HCT116 (cell line): ENCODE measurements around the gene ARHGAP19. TPM values are rescaled to one million over a fixed set of nuclear protein-coding genes. Genes with fewer than 3 reads are reported as not detected.

Source experiments
- ATAC-seq: fragments of 200-7000 bp; cut with Tn5 transposase; 2 replicates; pipeline ENCODE4 v1.9.1; 2020; ENCODE audit warnings: mild to moderate bottlenecking, moderate library complexity
- BruUV-seq: library from RNA; stranded (reverse); fragments of 400-500 nt; replicated peaks from 2 replicates; lab custom pipeline; 2021; lab: Mats Ljungman, UMichigan
- CTCF ChIA-PET: fragments of 300-600 bp; sonication (Branson Sonifier 250); formaldehyde crosslinking; loops from one replicate; lab custom pipeline; 2021; ENCODE audit warnings: antibody characterized with exemption; lab: Charles Lee
- POLR2A ChIA-PET: fragments of 300-600, 350-600 bp; sonication (Branson Sonifier 250); formaldehyde crosslinking; loops from one replicate; lab custom pipeline; 2021; ENCODE audit warnings: antibody characterized with exemption; lab: Charles Lee
- RAD21 ChIA-PET, 2 experiments: fragments of 300-600 bp; sonication (Branson Sonifier 250); formaldehyde crosslinking; loops; one replicate each; lab custom pipeline; 2023; ENCODE audit warnings: low total read pairs in 2 of 2; ENCODE audit not compliant: uncharacterized antibody in 2 of 2, unreplicated experiment in 2 of 2, low non-redundant PET in 1 of 2; lab: Charles Lee
- DNase-seq: peaks from one replicate; pipeline ENCODE4 v3.0.0-alpha.2; 2010; ENCODE audit warnings: low read depth, low spot score
- H2AFZ ChIP-seq: fragments of 200-600 bp; shearing (Covaris generic), sonication (generic); 2 replicates; pipeline ENCODE4 v1.6.1; 2017; ENCODE audit warnings: low read depth, mixed run types, mixed read lengths, antibody characterized with exemption, low read length; ENCODE audit not compliant: poor library complexity, severe bottlenecking
- H3K27ac ChIP-seq: 2 replicates; pipeline ENCODE4 v1.5.1; 2012; ENCODE audit warnings: low read depth, low read length
- H3K27me3 ChIP-seq: fragments of 200-600 bp; sonication (generic); 2 replicates; pipeline ENCODE4 v1.6.1; 2016; ENCODE audit warnings: mixed run types, low read length, mixed read lengths; ENCODE audit not compliant: insufficient read depth
- H3K36me3 ChIP-seq, 2 experiments: fragments of 200-500 bp in 1 of 2; fragments of 200-600 bp in 1 of 2; sonication (Bioruptor generic) in 1 of 2; sonication (generic) in 1 of 2; 2 replicates each; pipeline versions ENCODE4 v1.5.1 to v1.6.1; 2014 to 2016; ENCODE audit warnings: low read length in 2 of 2, inconsistent platforms in 1 of 2, mixed read lengths in 1 of 2, mixed run types in 1 of 2; ENCODE audit not compliant: insufficient read depth in 2 of 2, control insufficient read depth in 1 of 2
- H3K4me1 ChIP-seq, 2 experiments: fragments of 200-600 bp in 1 of 2; sonication (generic) in 1 of 2; 2 replicates each; pipeline versions ENCODE4 v1.5.1 to v1.6.1; 2012 to 2017; ENCODE audit warnings: low read length in 2 of 2, inconsistent platforms in 1 of 2, mild to moderate bottlenecking in 1 of 2, mixed read lengths in 1 of 2, mixed run types in 1 of 2, moderate library complexity in 1 of 2; ENCODE audit not compliant: insufficient read depth in 2 of 2, control insufficient read depth in 1 of 2
- H3K4me2 ChIP-seq: fragments of 200-600 bp; sonication (generic); 2 replicates; pipeline ENCODE4 v1.6.1; 2017; ENCODE audit warnings: mixed run types, low read length, mixed read lengths
- H3K4me3 ChIP-seq, 2 experiments: fragments of 200-600 bp in 1 of 2; sonication (generic) in 1 of 2; replicated peaks in 1 of 2; 2 replicates each; pipeline ENCODE4 v1.5.1; 2011 to 2016; ENCODE audit warnings: low read length in 2 of 2, control low read depth in 1 of 2, low read depth in 1 of 2, mild to moderate bottlenecking in 1 of 2, mixed read lengths in 1 of 2, mixed run types in 1 of 2
- H3K79me2 ChIP-seq: fragments of 200-600 bp; sonication (generic); 2 replicates; pipeline ENCODE4 v1.6.1; 2017; ENCODE audit warnings: mild to moderate bottlenecking, mixed run types, low read length, moderate library complexity, mixed read lengths; ENCODE audit not compliant: insufficient read depth
- H3K9ac ChIP-seq: fragments of 200-600 bp; sonication (generic); 2 replicates; pipeline ENCODE4 v1.6.1; 2016; ENCODE audit warnings: low read length, mixed read lengths
- H3K9me2 ChIP-seq: fragments of 200-600 bp; sonication (generic), shearing (Covaris generic); 2 replicates; pipeline ENCODE4 v1.6.1; 2017; ENCODE audit warnings: mixed run types, mild to moderate bottlenecking, moderate library complexity; ENCODE audit not compliant: insufficient read depth
- H3K9me3 ChIP-seq, 2 experiments: fragments of 200-500 bp in 1 of 2; fragments of 200-600 bp in 1 of 2; sonication (Bioruptor generic) in 1 of 2; sonication (generic) in 1 of 2; 2 replicates each; pipeline ENCODE4 v1.6.1; 2014 to 2017; ENCODE audit warnings: low read length in 2 of 2, mixed read lengths in 2 of 2, inconsistent platforms in 1 of 2, low read depth in 1 of 2, mild to moderate bottlenecking in 1 of 2, mixed run types in 1 of 2, moderate library complexity in 1 of 2; ENCODE audit not compliant: control insufficient read depth in 1 of 2, insufficient read depth in 1 of 2
- H4K20me1 ChIP-seq: fragments of 200-600 bp; sonication (generic), shearing (Covaris generic); 2 replicates; pipeline ENCODE4 v1.6.1; 2017; ENCODE audit warnings: mixed run types, mild to moderate bottlenecking, moderate library complexity; ENCODE audit not compliant: insufficient read depth
- CEBPB ChIP-seq: IDR thresholded peaks from 2 replicates; pipeline ENCODE4 v1.6.1; 2012; ENCODE audit warnings: low read depth
- EGR1 ChIP-seq: IDR thresholded peaks from 2 replicates; pipeline ENCODE4 v1.6.1; 2012; ENCODE audit warnings: low read depth
- EZH2 ChIP-seq: fragments of 200-600 bp; sonication (generic); IDR thresholded peaks from 2 replicates; pipeline ENCODE4 v1.6.1; 2017; ENCODE audit warnings: antibody characterized with exemption, mixed run types
- JUND ChIP-seq: IDR thresholded peaks from 2 replicates; pipeline ENCODE4 v1.6.1; 2012
- POLR2AphosphoS5 ChIP-seq: IDR thresholded peaks from 2 replicates; pipeline ENCODE4 v1.6.1; 2011; ENCODE audit warnings: mild to moderate bottlenecking, low read depth, low read length, moderate library complexity
- SIN3A ChIP-seq: IDR thresholded peaks from 2 replicates; pipeline ENCODE4 v1.6.1; 2012; ENCODE audit warnings: low read depth
- SP1 ChIP-seq: IDR thresholded peaks from 2 replicates; pipeline ENCODE4 v1.6.1; 2012; ENCODE audit warnings: low read depth
- TCF7L2 ChIP-seq: IDR thresholded peaks from 2 replicates; pipeline ENCODE4 v1.7.0; 2011; ENCODE audit warnings: borderline replicate concordance, inconsistent platforms; ENCODE audit not compliant: insufficient read depth, insufficient read length; ENCODE audit errors: extremely low read depth
- YY1 ChIP-seq: IDR thresholded peaks from 2 replicates; pipeline ENCODE4 v1.6.1; 2011; ENCODE audit warnings: low read length, low read depth, moderate library complexity, mild to moderate bottlenecking; ENCODE audit not compliant: insufficient replicate concordance; ENCODE audit errors: extremely low read depth
- ZFX ChIP-seq: fragments of 450-650 bp; IDR thresholded peaks from 2 replicates; pipeline ENCODE4 v1.6.1; 2017
- ZNF274 ChIP-seq: fragments of 200-500 bp; sonication (Bioruptor generic); IDR thresholded peaks from 2 replicates; pipeline ENCODE4 v1.6.1; 2014; ENCODE audit warnings: mild to moderate bottlenecking, low read depth, low read length, inconsistent platforms
- intact Hi-C: fragments of 100-400 bp; cut with micrococcal nuclease; formaldehyde crosslinking; loops from 2 replicates; pipeline ENCODE4 v1.10.0; 2022
- total RNA-seq: library from RNA; stranded (reverse); gene quantifications from one replicate; pipeline ENCODE4 v1.2.1, GENCODE V29; 2021; ENCODE audit not compliant: unreplicated experiment
- TF ChIP-seq, protein P1 (sequence below): IDR thresholded peaks from 2 replicates; pipeline ENCODE4 v1.6.1; 2011; ENCODE audit warnings: mild to moderate bottlenecking, low read length, moderate library complexity; ENCODE audit not compliant: insufficient replicate concordance; ENCODE audit errors: extremely low read depth
- TF ChIP-seq, protein P2 (sequence below), 3 experiments: fragments of 200-600 bp in 1 of 3; sonication (generic) in 1 of 3; IDR thresholded peaks in 2 of 3; conservative IDR thresholded peaks in 1 of 3; 2 replicates each; pipeline ENCODE4 v1.5.1; 2012 to 2017; ENCODE audit warnings: low read depth in 2 of 3, low read length in 2 of 3, antibody characterized with exemption in 1 of 3, borderline replicate concordance in 1 of 3, control low read depth in 1 of 3, mild to moderate bottlenecking in 1 of 3, mixed read lengths in 1 of 3, mixed run types in 1 of 3, moderate library complexity in 1 of 3; ENCODE audit not compliant: insufficient read depth in 1 of 3

ARHGAP19 gene
- total RNA-seq, 1 experiment from 2014 or later, result 36.8 TPM

- H3K27ac ChIP-seq, result no peak overlapping the region
- ATAC-seq (no peak), DNase-seq (no peak)
- H3K9me3 ChIP-seq, result no peaks in the 10 kb centered on the region
- H3K79me2 ChIP-seq, result no peaks in the 10 kb centered on the region
- no peaks in the 10 kb centered on the region; a peak in 1 of 4 replicates for H3K36me3 ChIP-seq
- no peaks in the 10 kb centered on the region for H3K9me2 ChIP-seq
- TF ChIP-seq EZH2, result no peak
- no peak for TF ChIP-seq TCF7L2
- no peak for TF ChIP-seq SP1
- TF ChIP-seq POLR2AphosphoS5, result no peak
- TF ChIP-seq, protein P1, sequence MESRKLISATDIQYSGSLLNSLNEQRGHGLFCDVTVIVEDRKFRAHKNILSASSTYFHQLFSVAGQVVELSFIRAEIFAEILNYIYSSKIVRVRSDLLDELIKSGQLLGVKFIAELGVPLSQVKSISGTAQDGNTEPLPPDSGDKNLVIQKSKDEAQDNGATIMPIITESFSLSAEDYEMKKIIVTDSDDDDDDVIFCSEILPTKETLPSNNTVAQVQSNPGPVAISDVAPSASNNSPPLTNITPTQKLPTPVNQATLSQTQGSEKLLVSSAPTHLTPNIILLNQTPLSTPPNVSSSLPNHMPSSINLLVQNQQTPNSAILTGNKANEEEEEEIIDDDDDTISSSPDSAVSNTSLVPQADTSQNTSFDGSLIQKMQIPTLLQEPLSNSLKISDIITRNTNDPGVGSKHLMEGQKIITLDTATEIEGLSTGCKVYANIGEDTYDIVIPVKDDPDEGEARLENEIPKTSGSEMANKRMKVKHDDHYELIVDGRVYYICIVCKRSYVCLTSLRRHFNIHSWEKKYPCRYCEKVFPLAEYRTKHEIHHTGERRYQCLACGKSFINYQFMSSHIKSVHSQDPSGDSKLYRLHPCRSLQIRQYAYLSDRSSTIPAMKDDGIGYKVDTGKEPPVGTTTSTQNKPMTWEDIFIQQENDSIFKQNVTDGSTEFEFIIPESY, result no peak
- no peak for TF ChIP-seq EGR1
- TF ChIP-seq SIN3A, result no peak
- TF ChIP-seq, protein P2, sequence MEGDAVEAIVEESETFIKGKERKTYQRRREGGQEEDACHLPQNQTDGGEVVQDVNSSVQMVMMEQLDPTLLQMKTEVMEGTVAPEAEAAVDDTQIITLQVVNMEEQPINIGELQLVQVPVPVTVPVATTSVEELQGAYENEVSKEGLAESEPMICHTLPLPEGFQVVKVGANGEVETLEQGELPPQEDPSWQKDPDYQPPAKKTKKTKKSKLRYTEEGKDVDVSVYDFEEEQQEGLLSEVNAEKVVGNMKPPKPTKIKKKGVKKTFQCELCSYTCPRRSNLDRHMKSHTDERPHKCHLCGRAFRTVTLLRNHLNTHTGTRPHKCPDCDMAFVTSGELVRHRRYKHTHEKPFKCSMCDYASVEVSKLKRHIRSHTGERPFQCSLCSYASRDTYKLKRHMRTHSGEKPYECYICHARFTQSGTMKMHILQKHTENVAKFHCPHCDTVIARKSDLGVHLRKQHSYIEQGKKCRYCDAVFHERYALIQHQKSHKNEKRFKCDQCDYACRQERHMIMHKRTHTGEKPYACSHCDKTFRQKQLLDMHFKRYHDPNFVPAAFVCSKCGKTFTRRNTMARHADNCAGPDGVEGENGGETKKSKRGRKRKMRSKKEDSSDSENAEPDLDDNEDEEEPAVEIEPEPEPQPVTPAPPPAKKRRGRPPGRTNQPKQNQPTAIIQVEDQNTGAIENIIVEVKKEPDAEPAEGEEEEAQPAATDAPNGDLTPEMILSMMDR (IDR thresholded peaks at IDR 0.05 in 2 of 3, conservative IDR thresholded peaks at IDR 0.05 in 1 of 3; ENCODE audit: borderline replicate concordance in 1 of 3, insufficient read depth in 1 of 3, low read depth in 2 of 3, low read length in 2 of 3), result no peak
- TF ChIP-seq JUND, result no peak
- no peak for TF ChIP-seq CEBPB
- TF ChIP-seq ZFX, result no peak
- no peak for TF ChIP-seq YY1
- no peak for TF ChIP-seq ZNF274
- ChIA-PET RAD21 (no interaction called here), CTCF (no interaction called here), POLR2A (no interaction called here)
- BruUV-seq, result no TSS peak
- H3K4me1 ChIP-seq, result no peaks in the 10 kb centered on the region
- H3K4me2 ChIP-seq, result no peak overlapping the region
- H2AFZ ChIP-seq, result no peak overlapping the region
- H4K20me1 ChIP-seq, result no peaks in the 10 kb centered on the region
- H3K9ac ChIP-seq, result no peak overlapping the region
- H3K27me3 ChIP-seq, result no peaks in the 10 kb centered on the region
- intact Hi-C loops, result no loop called here
- H3K4me3 ChIP-seq, result no peak overlapping the region
Observed at GRCh38 chr10:97250952-97251351, 41.5 kb downstream of the ARHGAP19 start.
